HFF-Myc (cell line): ENCODE measurements around the gene LEMD1.

ENCODE experiments used
- DNase-seq: peaks from one replicate; pipeline ENCODE4 v3.0.0-alpha.2; 2011; ENCODE audit warnings: low read depth; ENCODE audit errors: extremely low read depth
- H3K4me3 ChIP-seq: replicated peaks from 2 replicates; pipeline ENCODE4 v1.5.1; 2011; ENCODE audit warnings: low read depth, mild to moderate bottlenecking, control low read depth, low read length
- TF ChIP-seq, protein P1 (sequence below): IDR thresholded peaks from 2 replicates; pipeline ENCODE4 v1.5.1; 2012; ENCODE audit warnings: mild to moderate bottlenecking, low read depth, low read length, control low read depth; ENCODE audit errors: missing control alignments

The LEMD1 gene

DNA sequence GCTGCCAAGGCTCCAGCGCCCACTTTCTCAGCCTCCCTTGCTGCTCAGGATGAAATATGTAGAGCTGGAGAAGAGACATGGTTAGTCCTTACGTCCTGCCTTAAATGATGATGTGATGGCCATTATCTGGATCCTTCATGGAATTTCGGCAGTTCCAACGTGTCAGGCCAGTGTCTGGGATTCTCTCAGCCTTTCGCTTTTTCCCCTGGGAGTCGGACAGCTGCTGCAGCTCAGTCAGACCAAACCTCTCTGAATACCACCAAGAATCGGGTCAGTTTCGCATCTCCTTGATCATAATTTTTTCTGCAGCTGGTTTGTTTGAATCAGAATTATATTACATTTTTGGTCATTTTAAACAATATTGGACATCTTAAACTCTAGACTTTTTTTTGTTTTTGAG lies 42.8 kb downstream of the LEMD1 start:
- H3K4me3 ChIP-seq, result no peak overlapping the region
- DNase-seq, result no peak
- TF ChIP-seq, protein P1, sequence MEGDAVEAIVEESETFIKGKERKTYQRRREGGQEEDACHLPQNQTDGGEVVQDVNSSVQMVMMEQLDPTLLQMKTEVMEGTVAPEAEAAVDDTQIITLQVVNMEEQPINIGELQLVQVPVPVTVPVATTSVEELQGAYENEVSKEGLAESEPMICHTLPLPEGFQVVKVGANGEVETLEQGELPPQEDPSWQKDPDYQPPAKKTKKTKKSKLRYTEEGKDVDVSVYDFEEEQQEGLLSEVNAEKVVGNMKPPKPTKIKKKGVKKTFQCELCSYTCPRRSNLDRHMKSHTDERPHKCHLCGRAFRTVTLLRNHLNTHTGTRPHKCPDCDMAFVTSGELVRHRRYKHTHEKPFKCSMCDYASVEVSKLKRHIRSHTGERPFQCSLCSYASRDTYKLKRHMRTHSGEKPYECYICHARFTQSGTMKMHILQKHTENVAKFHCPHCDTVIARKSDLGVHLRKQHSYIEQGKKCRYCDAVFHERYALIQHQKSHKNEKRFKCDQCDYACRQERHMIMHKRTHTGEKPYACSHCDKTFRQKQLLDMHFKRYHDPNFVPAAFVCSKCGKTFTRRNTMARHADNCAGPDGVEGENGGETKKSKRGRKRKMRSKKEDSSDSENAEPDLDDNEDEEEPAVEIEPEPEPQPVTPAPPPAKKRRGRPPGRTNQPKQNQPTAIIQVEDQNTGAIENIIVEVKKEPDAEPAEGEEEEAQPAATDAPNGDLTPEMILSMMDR, result no peak

DNA sequence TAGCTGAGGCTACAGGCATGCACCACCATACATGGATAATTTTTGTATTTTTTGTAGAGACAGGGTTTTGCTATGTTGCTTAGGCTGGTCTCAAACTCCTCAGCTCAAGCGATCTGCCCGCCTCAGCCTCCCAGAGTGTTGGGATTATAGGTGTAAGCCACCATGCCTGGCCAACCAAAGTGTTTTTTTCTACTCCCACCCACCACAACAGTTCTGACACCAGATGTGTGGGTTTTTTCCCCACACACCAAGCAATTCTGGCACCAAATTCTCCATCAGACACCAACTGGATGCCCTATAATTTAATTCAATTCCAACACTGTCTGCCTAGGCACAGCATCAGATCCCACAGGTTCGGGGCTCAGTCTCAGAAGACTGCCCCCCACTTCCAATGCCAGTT lies 44.5 kb downstream of the LEMD1 start:
- DNase-seq, result no peak
- TF ChIP-seq, protein P1, result no peak

DNA sequence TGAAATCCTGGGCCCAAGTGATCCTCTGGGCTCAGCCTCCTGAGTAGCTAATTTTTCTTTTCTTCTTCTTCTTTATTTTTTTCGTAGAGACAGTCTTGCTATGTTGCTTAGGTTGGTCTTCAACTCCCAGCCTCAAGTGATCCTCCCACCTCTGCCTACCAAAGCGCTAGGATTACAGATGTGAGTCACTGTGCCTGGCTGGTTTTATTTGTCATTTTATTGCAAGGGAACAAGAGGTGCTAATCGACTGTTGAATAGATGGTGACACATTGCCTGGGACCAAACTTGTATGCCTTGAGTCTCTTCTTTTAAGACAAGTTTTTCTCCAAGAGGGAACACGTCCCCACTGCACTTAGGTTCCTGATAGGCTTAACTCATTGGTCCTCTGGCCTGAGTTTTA lies 45.1 kb downstream of the LEMD1 start:
- TF ChIP-seq, protein P1, result no peak
- DNase-seq, result no peak

More for the DNA sequence above, 44.5 kb downstream of the LEMD1 start:
- no peak overlapping the region for H3K4me3 ChIP-seq

DNA sequence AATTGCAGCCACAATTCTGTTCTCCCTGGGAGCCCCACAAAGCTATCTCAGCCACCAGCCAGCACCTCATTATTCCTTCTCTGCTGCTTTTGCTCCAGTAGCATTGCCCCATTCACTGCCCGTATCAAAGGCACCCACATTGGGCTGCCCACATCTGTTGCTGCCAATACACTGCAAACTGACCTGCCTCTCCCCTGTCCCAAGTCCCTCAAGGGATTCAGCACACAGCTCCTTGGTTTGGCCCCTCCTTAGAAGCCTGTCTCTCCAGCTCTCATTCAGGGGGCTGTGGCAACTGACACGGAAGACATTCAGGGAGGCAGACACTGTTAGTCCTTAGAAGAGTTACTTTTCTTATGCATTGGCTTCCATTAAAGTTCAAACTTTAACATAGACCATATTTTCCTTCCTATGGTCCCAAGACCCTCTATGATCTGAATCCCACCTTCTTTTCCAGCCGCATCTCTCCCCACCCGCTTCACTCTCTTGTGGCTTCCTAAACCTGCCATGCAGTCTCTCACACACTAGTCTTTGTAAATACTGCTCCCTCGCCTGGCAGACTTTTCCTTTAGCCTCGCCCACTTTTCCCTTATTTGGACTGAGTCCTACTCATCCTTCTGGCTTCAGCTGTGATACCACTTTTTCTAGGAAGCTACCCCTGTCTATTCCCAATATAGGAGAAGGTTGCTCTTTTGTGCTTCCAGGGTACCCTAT lies 45.9 kb downstream of the LEMD1 start:
- DNase-seq, result no peak
- no peak overlapping the region for H3K4me3 ChIP-seq
- TF ChIP-seq, protein P1, result no peak

More for the DNA sequence above, 45.1 kb downstream of the LEMD1 start:
- no peak overlapping the region for H3K4me3 ChIP-seq

DNA sequence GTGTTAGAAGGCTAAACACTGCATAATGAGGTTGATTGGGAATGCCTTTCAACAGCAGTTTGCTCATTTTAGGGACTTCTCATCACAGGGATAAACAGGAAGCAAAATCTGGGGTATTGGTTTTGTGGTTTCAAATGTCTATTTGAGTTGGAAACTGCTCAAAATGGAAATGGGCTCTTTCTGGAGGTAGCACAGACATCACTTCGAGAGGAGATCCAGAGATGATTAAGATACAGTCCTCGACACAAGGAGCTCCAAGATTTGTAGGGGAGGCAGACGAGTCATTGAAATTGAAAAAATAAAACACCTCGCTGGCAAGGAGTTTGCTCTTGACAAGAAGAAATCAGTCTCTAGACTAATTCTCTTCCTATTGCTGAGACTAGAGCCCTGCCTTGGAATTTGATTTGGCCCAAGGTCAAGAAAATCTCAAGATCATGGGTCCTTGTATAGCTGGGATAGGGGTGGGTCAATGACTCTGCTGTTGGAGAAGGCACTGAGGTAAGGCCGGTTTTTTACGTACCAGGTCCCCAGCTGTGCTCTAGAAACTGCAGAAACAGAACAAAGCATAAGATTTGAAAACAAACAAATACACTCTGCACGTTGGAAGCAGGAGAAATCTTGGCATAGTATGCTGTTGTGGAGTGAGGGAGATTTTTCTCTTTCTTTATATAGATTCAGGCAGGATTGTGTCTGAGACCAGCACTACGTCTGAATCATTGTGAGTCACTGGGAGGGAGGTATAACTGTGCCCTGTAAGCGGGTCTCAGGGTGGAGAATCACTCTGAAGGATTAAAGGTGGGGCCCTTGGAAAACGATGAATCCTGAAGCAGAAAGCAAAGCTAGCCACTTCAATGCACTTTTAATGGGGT lies 47.4 kb downstream of the LEMD1 start:
- H3K4me3 ChIP-seq, result peak overlapping the region; percentile 7
- TF ChIP-seq, protein P1, result no peak
- no peak for DNase-seq

DNA sequence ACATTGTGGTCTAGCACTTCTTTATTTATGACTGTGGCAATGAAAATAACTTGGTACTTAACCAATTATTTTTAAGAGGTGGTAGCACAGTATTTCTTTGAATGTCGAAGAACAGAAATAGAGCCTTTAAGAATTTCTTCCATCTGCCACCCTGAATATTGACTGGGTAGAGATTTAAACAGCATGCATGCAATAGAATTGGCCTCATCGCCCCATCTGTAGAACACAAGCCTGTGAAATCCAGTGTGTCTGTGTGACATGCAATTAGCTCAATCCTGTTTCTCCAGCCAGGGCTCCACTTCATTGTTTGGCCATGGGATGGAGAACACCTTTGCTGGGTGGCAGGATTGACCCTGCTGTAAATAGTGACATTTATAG lies 48.1 kb downstream of the LEMD1 start:
- TF ChIP-seq, protein P1, result no peak
- peak overlapping the region; percentile 7; the same call in 1 of the 2 replicates for H3K4me3 ChIP-seq
- DNase-seq, result no peak
